GM21529 (cell line): ENCODE data around the gene FIGNL2.

Source experiments
- ATAC-seq: cut with Tn5 transposase; IDR thresholded peaks from one replicate; pipeline ENCODE4 v1.9.1; 2021; ENCODE audit not compliant: unreplicated experiment

FIGNL2 gene

DNA sequence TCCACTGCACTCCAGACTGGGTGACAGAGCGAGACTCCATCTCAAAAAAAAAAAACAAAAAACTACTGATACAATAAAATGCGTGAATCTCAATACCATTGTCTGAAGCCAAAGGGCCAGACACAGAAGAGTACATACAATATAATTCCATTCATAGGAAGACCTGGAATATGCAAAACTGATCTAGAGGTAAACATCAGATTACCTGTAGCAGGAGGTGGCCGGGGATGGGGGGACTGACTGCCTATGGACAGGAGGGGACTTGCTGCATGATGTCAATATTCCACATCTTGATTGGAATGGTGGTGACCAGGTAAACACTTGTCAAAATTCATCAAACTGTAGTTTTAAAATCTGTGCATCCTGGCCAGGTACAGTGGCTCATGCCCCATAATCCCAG, 12.5 kb upstream of the FIGNL2 start:
- ATAC-seq, result no peak

DNA sequence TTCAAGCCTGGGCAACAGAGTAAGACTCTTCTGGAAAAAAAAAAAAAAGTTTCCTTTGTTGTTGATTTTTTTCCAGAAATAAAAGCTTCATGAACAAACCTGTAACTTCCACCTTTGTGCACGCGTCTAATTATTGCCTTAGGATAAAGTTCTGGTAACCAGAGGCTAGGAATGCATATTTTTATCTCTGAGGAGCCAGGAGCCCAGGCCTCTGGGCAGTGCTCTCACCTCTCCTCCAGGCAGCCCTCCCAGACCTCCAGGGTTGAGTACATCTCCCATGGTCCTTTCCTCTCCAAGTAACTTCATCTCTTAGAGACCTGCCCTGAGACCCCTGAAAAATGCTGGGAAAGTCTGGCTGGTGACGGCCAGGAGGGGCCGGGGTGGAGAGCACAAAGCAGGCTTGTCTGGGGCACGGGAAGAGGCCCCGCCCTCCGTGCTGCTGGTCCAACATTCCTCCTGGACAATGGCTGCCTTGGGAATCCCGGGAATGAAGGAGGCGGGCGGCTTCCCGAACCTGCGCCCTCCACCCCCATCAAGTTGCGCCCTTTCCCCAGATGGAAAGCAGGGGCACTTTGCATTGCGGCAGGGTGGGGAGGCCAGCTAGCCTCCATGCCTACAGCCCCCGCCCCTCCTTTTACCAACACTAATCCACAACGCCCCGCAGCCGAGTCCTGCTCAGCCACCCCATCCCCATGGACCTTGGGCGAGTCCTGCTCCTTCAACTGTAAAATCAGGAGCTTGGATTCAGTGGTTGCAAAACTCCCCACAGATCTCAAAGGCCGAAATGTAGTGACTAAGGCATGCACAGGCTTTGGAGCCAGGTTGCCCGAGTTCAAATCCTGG, 7.3 kb upstream of the FIGNL2 start:
- ATAC-seq, result no peak

DNA sequence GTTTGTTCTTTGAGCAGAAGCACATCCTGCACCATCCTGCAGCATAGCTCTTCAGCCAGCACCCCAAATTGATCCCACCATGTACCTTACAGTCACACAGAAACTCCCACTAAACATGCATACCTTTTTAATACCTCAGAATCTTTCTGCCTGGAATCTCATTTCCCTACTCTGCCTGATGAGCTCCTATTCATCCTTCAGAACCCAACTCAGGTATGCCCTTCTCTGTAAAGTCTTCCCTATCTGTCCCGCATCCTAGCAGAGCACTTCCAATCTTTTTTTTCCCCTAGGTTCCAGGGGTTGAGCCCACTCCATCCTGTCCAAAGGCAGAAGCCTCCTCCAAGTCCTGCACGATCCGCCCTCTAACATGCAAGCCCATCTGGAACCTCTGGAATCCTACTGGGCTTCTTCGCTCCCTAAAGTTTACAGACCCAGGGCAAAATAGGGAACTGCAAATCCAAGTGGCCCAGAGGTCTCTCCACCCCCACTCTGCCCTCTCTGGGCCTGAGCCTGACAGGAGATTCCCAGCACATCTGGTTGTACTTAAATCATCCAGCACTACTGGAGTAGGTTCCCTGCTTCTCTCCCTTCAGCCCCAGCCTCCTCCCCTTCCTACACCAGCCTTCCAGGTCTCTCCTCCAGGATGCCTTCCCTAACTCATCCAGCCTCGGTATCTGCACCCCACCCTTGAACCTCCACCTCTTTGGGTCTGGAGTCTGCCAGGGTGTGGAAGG, 4.1 kb upstream of the FIGNL2 start:
- ATAC-seq, result no peak

DNA sequence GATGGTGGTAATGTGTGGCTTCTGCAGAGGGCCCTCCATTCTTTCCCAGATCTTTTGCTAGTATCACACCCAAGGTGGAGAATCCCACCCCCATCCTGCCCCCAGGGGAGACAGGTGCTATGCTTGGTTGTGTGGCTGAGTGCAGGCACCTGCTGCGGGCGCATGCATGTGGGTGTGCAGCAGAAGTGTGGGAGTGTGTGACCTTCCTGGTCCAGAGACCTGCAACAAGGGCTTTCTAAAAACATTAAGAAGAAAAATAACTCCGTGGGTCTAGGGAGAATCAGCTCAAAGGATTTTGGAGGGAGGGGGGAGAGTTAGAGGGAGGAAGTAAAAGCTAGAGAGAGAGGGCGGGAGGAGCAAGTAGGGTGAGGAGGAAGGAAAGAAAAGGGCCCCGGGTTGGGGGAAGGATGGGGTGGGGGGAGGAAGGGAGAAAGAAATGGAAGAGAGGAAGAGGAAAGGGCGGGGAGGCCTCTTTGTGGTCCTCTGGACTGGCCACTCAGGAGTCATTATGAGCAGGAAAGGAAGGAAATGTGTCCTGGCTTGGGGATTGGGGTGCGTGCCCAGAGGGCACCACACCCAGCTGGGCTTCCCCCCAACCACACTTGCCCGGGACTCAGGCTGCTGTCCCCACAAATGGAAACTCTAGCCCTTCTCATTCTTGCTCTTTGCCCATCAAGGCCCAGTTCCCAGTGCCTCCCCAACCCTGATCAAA, 3.1 kb upstream of the FIGNL2 start:
- ATAC-seq, result no peak

DNA sequence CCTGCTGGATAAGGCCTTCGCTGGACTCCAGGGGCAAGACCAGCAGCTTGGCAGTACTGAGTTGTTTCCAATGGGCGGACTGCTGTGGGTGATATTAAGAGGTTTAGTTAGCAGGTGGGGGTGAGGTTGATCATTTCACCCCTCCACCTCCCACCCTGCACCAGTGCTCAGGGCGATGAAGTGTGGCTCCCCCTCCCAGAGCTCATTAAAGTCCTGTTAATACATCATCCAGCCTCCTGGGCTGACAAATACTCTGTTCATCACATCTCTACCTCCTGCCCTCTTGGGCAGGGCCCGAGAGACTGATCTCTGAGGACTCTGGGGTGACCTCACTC, 2.4 kb upstream of the FIGNL2 start:
- no peak for ATAC-seq

DNA sequence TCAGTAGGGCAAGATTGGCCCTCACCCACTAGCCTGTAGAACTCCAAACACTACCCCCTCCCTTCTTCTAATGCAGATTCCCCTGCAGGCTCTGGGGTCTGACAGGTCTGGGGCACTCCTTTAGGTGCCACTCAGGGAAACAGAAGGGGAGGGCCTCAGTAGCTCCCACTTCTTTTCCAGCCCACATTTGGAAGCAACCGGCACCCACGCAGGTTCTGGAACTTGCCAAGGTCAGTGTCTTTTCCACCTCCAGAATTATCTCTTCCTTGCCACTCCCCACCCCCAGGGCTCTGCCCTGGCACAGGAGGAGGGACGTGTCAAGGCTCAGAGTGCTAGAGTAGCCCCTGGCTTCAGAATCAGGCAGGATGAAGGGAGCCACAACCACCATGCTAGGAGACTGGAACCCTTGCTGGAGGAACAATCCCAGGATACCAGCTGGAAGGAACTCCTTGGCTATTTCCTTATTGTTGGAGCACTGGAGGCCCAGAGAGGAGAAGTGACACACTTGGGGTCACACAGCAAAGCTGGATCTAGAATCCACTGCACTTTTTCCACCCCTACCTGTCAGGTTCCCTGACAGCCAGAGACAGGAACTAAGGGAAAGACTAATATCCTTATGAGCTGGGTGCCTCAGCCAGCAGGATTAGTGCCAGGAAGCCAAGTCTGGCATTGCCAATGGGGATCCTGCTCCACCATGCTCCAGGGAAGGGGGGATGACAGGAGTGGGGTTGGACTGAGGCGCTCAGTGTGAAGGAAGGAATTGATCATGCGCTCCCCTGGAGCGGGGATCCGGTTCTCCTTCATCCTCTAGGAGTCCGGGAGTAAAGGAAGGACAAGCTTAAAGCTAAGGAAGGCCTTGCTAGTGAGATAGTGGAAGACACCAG, 1.8 kb upstream of the FIGNL2 start:
- no peak for ATAC-seq

DNA sequence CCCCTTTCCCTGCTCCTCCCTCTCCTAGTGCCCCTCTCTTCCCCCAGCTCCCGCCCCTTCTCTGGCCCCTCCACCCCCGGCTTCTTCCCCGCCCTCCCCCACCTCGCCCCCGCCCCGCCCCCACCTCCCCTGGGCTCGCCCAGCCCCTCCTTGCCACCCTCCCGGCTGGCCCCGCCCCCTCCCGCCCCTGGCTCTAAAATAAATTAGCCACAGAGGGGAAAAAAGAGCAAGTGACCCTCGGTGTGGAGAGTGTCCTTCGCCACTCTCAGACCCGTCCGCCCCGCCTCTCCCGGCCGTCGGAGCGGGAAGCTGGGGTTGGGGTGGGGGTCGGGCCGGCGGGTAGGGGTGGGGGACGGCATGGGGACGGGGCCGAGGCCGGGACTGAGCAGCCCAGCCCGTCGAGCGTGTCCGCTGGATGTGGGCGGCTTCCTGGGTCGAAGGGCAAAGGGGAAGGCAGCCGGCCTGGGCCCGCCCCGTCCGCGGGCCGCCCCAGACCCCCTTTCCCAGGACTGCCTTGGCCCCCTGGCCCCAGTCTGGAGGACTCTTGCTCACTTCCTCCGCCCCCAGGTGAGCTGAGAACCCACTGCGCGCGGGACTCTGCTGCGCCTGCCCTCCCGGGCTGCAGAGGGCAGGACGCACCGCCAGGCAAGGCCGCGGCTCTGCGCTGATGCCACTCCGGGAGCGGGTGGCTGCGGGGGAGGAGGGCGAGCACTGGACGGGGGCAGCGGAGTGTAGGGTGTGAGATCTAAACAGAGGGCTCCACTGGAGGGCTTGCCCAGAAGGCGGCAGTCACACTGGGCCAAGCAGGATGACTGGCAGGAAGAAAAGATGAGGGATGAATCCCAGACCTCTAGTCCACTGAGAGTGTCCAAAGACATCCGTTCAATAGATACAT, 570 bp upstream of the FIGNL2 start:
- ATAC-seq, result no peak

DNA sequence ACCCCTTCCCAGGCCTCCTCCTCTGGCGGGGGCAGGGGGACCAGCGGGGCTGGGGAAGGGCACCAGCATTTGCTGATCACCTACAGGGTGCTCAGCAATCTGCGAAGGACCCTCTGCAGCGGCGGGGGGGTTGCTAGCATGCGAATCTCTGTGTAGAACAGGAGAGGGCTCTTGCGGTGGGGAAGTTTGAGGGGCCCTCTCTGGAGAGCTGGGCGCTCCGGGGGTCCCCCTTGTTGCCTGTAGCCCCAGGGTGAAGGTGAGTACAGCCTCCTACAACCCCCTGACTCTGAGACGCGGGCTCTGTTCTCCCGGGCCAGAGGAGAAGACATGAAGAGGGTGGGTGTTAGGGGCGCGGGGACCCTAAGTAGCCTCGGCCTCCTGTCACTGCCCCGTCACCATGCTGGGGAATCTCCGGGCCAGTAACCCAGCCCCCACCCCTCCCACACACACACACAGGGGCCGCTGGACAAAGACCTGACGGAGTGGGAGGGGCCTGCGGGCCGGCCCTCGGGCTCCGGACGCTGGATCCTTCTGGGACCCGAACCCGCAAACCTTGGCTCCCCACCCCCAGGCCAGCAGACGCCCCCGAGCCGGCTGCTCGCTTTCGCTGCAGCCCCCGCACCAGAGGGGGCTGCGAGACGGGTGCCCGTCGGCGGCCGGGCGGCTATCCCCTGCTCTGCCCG, 734 bp downstream of the FIGNL2 start:
- no peak for ATAC-seq

DNA sequence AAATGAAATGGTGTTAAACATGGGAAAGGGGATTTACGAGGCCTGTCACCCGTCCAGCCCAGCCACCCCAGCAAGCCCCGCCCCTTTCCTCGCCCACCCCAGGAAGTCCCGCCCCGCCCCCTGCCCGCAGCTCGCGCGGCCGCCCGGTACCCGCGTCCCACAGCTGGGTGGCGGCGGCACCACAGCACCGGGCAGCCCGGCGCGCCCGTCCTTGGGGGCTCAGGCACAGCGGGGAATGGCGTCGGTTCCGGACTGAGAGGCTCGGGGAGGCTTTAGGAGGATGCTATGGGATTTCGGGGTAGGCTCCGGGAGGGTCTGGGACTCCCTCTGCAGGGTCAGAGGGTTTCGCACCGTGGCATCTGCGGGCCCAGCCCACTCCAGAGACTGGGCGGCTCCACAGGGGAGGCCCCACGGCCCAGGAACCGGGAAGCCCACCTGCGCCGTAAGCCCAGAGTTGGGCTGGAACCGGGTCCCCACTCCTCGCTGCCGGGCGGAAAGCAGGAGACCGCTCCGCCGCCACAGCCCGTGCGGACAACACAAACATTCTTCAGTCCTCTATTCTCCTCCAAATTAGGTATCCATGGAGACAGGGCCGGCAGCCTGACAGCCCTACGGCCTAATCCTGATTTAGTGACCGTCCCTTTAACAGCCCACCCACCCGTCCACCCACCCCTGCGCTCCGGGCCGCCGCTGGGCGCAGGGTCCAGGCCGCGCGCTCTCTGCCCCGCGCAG, 1.4 kb downstream of the FIGNL2 start:
- no peak for ATAC-seq

DNA sequence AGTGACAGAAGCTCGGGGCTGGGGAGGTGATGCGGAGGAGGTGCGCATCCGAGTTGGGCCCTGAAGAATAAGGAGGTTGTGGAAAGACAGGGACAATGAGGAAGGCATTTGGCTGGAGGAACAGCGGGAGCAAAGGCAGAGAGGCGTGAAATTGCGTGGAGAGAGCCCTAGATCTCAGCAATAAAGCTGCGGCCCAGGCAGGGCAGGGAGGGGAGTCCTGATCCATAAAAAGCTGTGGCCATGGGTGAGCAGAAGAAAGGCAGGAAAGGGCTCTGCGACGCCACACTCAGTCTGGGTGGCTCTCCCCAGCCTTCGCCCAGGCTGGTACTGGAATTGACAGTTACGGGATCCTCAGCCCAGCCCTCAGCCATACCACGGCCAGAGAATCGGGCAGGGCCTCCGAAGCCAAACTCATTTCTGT, 2.2 kb downstream of the FIGNL2 start:
- ATAC-seq, result no peak

DNA sequence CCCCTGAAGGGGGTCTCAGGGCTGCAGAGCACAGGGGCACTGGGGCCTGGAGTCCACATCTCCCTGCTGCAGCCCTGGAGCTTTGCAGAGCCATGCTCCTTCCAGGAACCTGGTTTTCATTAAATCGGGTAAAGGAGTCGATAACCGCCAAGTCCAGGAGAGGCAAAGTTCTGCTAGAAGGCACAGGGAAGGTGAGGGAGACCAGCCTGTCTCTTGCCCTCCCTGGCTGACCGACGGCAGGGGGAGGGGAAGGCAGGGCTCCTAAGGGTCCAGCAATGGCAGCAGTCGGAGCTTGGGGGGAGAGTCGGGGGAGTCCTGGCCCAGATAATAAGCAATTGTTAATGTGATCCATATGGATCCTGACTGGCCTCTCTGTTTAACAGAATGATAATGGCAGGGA, 3.0 kb downstream of the FIGNL2 start:
- no peak for ATAC-seq

DNA sequence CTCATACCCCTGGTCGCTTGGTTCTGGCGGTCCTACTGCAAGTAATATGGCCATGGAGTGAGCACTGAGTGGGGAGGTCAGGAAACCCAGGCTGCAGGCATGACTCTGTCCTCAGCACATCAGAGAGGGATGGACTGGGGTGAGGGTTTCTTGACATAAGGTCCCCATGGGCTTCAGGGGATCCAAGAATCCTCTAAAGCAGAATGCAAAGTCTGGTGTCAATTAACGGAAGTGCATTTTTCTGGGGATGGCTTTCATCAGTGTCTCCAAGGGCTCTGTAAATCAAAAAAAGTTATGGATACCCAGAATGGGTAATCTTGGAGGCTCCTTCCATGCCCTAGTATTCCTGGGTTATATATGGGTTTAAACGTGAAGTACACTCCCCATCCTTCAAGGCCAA, 3.7 kb downstream of the FIGNL2 start:
- no peak for ATAC-seq

DNA sequence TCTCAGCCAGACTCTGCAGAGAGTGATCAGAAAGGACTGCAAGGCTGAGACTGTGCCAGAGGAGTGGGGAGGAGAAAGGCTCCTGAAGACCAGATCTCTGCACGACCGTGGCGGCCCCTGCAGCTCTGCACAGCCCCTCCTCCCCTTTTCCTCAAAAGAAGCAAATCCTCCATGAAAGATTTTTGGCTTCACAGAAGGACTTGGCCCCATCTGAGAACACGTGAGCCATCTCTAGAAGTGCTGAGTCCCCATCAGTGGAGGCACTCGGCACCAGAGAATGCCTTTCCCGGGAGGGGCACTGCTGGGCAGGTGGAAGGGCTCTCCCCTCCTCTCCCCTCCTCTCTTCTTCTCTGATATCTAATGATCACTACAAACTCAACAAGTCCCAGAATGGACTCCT, 6.8 kb downstream of the FIGNL2 start:
- no peak for ATAC-seq

DNA sequence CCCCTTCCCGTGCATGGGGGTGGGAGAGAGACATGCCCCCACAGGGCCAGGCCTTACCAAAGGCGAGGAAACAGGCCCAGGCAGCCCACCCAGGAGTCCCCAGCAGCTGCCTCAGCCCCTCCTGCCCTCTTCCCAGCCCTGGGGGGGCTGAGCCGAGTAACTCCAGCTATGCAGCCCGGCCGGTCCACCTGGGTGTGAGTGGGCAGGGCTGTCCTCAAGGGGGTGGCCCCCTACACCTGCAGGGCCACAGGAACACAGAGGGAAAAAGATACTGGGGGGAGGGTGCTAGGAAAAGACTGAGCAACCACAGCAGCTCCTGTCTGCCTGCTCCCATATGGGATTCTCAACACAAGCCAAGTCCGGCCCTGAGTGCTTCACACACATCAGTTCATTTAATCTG, 7.6 kb downstream of the FIGNL2 start:
- ATAC-seq, result no peak

DNA sequence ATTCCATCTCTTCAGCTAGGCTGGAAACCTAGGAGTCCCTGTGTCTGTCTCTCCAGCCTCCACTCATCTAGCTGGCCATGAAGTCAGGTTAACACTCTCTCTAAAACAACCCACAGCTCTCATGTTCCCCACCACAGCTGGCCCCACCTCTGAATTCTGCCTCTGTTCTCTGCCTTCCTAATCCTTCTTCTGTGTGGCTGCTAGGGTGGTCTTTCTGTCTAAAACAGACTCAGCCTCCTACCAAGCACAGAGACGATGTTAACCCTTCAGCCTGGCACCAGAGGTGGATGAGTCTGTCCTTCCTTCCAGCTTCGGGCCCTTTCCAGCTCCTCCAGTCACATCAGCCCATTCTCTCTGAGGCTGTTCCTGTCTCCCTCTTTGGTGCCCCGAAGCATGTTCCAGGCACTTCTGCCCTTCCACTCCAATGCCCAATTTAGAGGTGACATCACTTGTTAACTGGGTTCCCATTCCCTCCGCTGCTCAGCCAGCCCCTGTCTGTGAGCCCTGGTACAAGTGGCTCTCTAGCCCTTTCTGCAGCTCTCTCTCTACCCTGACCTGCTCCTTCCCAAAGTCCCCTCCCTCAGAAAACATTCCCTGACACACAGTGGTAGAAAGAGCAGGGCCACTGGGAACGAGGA, 9.1 kb downstream of the FIGNL2 start:
- ATAC-seq, result no peak

DNA sequence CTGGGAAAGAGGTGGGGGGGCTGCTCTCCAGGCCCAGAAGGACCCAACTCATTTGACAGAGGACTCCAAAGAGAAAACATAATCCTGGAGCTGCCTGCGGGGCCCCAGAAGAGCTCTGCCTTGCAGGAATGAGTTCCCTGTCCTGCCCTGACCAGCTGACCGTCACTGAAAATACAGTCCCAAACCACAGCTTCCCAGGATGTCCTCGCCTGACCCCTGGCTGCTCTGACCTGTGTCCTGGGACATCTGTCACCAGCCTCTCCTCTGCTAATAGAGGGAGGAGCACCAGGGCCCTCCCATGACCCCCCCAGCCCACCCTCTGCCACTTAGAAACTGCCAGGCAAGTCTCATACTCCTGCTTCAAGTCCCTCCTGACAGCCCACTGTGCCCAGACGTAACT, 9.8 kb downstream of the FIGNL2 start:
- ATAC-seq, result no peak

DNA sequence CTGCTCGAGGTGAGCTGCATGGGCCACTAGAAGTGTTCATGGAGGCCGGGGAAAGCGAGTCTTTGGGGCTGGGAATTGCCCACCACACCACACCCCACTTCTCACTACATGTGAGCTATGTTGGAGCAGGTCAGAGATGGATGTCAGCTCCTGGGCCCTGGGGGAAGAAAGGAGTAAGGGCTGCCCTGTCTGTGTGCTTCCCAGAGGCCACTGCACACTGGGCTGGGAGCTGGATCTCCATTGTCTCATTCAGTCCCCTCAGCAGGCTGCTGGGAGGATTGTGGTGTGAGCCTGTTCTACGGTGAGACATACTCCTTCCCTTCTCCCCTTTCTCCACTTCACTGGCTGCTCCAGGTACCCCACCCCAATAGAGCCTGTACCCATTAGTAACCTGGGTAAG, 10.5 kb downstream of the FIGNL2 start:
- no peak for ATAC-seq

DNA sequence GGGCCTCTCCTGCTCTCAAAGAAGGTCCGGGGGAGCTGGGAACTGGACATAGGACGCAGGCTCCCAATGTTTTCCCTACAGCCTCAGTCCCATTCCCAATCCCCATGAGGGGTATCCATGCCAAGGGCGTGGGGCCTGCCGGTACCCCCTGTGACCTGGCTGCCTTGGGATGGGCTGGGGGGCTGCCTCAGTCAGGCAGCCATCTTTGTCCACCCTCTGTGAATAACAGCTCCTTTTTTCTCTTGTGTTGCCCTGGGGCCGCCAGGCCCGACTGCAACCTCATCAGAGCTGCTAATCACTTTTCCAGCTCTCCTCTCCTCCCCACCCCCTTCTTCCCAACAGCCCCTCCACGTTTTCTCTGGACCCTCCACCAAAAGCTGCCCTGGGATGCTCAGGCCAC, 11.2 kb downstream of the FIGNL2 start:
- ATAC-seq, result no peak
